GM12892 (cell line): ENCODE measurements around the gene DHH.

ENCODE experiments used
- POLR2A ChIP-seq: IDR thresholded peaks from 2 replicates; pipeline ENCODE4 v1.6.1; 2011; ENCODE audit warnings: low read depth, low read length, control low read depth
- POLR2AphosphoS5 ChIP-seq: IDR thresholded peaks from 2 replicates; pipeline ENCODE4 v1.6.1; 2011; ENCODE audit warnings: low read depth, low read length, control low read depth
- TAF1 ChIP-seq: IDR thresholded peaks from 2 replicates; pipeline ENCODE4 v1.6.1; 2011; ENCODE audit warnings: low read depth, mild to moderate bottlenecking, control low read depth, low read length, borderline replicate concordance

DNA sequence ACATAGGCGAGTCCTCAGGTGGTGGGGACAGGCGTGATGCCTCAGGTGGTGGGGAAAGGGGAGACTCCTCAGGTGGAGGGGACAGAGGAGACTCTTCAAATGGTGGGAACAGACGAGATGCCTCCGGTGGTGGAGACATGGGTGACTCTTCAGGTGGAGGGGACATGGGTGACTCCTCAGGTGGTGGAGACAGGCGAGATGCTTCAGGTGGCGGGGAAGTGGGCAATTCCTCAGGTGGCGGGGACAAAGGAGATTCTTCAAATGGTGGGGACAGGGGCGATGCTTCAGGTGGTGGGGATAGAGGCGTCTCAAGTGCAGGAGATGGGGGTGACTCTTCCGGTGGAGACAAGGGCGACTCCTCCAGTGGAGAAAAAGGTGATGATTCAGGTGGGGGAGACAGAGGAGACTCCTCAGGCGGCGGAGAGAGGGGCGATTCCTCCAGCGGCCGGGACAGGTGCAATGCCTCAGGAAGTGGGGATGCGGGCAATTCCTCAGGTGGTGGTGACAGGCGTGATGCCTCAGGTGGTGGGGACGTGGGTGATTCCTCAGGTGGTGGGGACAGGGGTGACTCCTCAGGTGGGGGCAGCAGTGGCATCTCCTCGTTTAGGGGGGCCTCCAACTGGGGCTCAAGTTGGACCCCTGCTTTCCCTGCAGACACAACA, 42.7 kb downstream of the DHH start:
- TF ChIP-seq POLR2AphosphoS5 = no peak
- TF ChIP-seq POLR2A = no peak
- no peak for TF ChIP-seq TAF1
